ENCODE measurements around the gene USP50. TPM values are rescaled to one million over a fixed set of nuclear protein-coding genes. Genes with fewer than 3 reads are reported as not detected.

USP50 gene
- total and polyA plus RNA-seq, 2 donors (not counting 3 experiments of a cell fraction or from before 2014, with no cell fraction given) = not detected

DNA sequence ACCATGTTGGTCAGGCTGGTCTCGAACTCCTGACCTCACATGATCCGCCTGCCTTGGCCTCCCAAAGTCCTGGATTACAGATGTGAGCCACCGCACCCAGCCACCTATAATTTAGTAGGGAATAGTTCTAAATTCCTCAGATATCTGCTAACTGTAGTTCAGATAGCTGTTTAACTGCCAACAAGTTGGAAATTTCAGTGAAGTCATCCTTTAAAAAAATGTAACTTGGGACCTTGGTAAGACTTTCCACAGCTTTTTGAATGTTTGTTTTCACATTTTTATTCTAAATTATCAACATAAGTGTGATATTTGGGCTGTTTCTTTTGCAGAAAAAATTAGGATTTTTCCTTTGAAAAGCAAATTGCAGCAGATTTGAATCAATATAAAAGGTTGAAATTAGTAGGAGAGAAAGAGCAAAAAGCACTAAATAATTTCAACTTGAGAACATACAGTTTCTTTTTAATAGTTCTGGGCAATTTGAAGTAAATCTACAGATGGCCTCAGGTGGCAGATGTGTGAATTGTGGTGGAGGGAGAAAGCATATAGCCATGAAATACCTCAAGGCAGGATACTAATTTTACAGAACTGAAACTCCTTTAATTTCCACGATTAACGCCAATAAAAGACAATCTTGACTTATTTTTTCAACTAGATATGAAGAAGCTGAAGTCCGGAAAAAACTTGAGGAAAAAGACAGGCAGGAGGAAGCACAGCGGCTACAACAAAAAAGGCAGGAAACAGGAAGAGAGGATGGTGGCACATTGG lies 87.9 kb downstream of the USP50 start:
- intact Hi-C loops (cut with micrococcal nuclease) (no loop called here), dilution Hi-C loops (cut with MboI; ENCODE audit: extremely low pct_ligation_motif_present, low sequenced_read_pairs) (no loop called here)
- Histone ChIP-seq H4K20me1 (replicated peaks; ENCODE audit: control insufficient read depth, extremely low read depth, insufficient read depth, low read length) (no peaks in the 10 kb centered on the region), H3K9me3 (replicated peaks; ENCODE audit: control insufficient read depth, insufficient read depth, low read length) (no peaks in the 10 kb centered on the region), H3K4me1 (ENCODE audit: control insufficient read depth, extremely low read depth, insufficient read depth, low read length) (no peaks in the 10 kb centered on the region), H3K9ac (replicated peaks; ENCODE audit: extremely low read depth, insufficient read depth, low read length) (no peak overlapping the region), H3K27me3 (ENCODE audit: control insufficient read depth in 2 of 2, insufficient read depth in 2 of 2, low read length in 2 of 2) (no peaks in the 10 kb centered on the region), H3K4me3 (replicated peaks in 1 of 3; ENCODE audit: insufficient read depth in 1 of 3, low read depth in 1 of 3, low read length in 3 of 3) (no peak overlapping the region), H3K36me3 (ENCODE audit: control insufficient read depth in 2 of 2, extremely low read depth in 1 of 2, insufficient read depth in 2 of 2, low read length in 2 of 2) (peaks cover 2 to 3% of the 10 kb centered on the region in 2 experiments), H3K27ac (ENCODE audit: insufficient read depth, low read depth, low read length) (no peak overlapping the region), H3K9me1 (replicated peaks; ENCODE audit: control insufficient read depth, extremely low read depth, insufficient read depth, low read length) (no peaks in the 10 kb centered on the region), H2AFZ (ENCODE audit: low read depth, low read length) (no peak overlapping the region), H3K79me2 (ENCODE audit: control insufficient read depth, insufficient read depth, low read length) (peaks cover 7% of the 10 kb centered on the region), H3K4me2 (ENCODE audit: insufficient read depth, low read length) (no peak overlapping the region)
- ChIA-PET POLR2A (no interaction called here), CTCF (no interaction called here)
- DNase-seq (ENCODE audit: low read depth, low spot score) = no peak
- TF ChIP-seq JUN (IDR thresholded peaks at IDR 0.05; ENCODE audit: borderline replicate concordance, insufficient read depth, insufficient read length, low read depth) (no peak), POLR2AphosphoS5 (IDR thresholded peaks at IDR 0.05; ENCODE audit: insufficient read depth, low read depth, low read length) (no peak), FOS (IDR thresholded peaks at IDR 0.05; ENCODE audit: borderline replicate concordance, insufficient read depth, low read length) (no peak), GATA2 (IDR thresholded peaks at IDR 0.05; ENCODE audit: insufficient read depth, insufficient read length, low read depth, low read length) (no peak), POLR2A (IDR thresholded peaks at IDR 0.05; ENCODE audit: low read depth, low read length) (no peak), MYC (IDR thresholded peaks at IDR 0.05; ENCODE audit: low read depth, low read length) (no peak), EZH2 (IDR thresholded peaks at IDR 0.05; ENCODE audit: borderline replicate concordance, low read depth, low read length, severe bottlenecking) (no peak)
- TF ChIP-seq, protein P1, sequence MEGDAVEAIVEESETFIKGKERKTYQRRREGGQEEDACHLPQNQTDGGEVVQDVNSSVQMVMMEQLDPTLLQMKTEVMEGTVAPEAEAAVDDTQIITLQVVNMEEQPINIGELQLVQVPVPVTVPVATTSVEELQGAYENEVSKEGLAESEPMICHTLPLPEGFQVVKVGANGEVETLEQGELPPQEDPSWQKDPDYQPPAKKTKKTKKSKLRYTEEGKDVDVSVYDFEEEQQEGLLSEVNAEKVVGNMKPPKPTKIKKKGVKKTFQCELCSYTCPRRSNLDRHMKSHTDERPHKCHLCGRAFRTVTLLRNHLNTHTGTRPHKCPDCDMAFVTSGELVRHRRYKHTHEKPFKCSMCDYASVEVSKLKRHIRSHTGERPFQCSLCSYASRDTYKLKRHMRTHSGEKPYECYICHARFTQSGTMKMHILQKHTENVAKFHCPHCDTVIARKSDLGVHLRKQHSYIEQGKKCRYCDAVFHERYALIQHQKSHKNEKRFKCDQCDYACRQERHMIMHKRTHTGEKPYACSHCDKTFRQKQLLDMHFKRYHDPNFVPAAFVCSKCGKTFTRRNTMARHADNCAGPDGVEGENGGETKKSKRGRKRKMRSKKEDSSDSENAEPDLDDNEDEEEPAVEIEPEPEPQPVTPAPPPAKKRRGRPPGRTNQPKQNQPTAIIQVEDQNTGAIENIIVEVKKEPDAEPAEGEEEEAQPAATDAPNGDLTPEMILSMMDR (IDR thresholded peaks at IDR 0.05; ENCODE audit: extremely low read depth in 1 of 2, insufficient read depth in 1 of 2, low read depth in 1 of 2, low read length in 2 of 2) = no peak
- TF ChIP-seq, protein P2, sequence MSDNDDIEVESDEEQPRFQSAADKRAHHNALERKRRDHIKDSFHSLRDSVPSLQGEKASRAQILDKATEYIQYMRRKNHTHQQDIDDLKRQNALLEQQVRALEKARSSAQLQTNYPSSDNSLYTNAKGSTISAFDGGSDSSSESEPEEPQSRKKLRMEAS (IDR thresholded peaks at IDR 0.05; ENCODE audit: insufficient read depth, insufficient read length) = no peak
- FAIRE-seq = no peak
- BruUV-seq (replicated peaks) = no TSS peak
